Fibroblast of skin of abdomen (primary cell): ENCODE measurements around the gene FAM180A. TPM values are rescaled to one million over a fixed set of nuclear protein-coding genes. Genes with fewer than 3 reads are reported as not detected.
"Not testable (repeated sequence)": the region's sequence is repeated elsewhere in the genome, so short reads cannot be mapped to it uniquely, and the experiment has no call there.

Experiments
- DNase-seq: peaks from one replicate; pipeline ENCODE4 v3.0.0-alpha.2; 2013
- polyA plus RNA-seq, 2 experiments: library from polyadenylated mRNA; unstranded; fragments of 120-200 nt; gene quantifications; one replicate each; pipeline ENCODE4 v1.2.1, GENCODE V29; 2013; ENCODE audit not compliant: insufficient read length in 2 of 2

FAM180A gene
- polyA plus RNA-seq (2013, experiment 1 of 2; ENCODE audit: insufficient read length) = 2.6 TPM
- 2.2 TPM for polyA plus RNA-seq (2013, experiment 2 of 2; ENCODE audit: insufficient read length)

- DNase-seq = peak; percentile 84
Observed at GRCh38 chr7:135748770-135749169, at the start of gene FAM180A. Gene FAM180A (minus strand): TSS chr7:135748813. CDS start chr7:135748580, 233 bp downstream.

- no peak for DNase-seq
Observed at GRCh38 chr7:135798095-135798494, 49.5 kb upstream of the FAM180A start.

- DNase-seq = no peak
Observed at GRCh38 chr7:135795846-135796570, 47.4 kb upstream of the FAM180A start.

- no peak for DNase-seq
Observed at GRCh38 chr7:135793841-135794240, 45.2 kb upstream of the FAM180A start.

- DNase-seq = no peak
Observed at GRCh38 chr7:135792866-135793265, 44.3 kb upstream of the FAM180A start.

- no peak for DNase-seq
Observed at GRCh38 chr7:135792363-135792668, 43.7 kb upstream of the FAM180A start.

GRCh38 chr7:135791543-135792362 lies 43.1 kb upstream of the FAM180A start:
- peak; percentile 31 for DNase-seq

GRCh38 chr7:135790371-135790977 lies 41.9 kb upstream of the FAM180A start:
- DNase-seq = no peak

GRCh38 chr7:135789956-135790355 lies 41.3 kb upstream of the FAM180A start:
- DNase-seq = no peak

- no peak for DNase-seq
Observed at GRCh38 chr7:135789431-135789830, 40.8 kb upstream of the FAM180A start.

- DNase-seq = no peak
Observed at GRCh38 chr7:135786911-135787310, 38.3 kb upstream of the FAM180A start.

- no peak for DNase-seq
Observed at GRCh38 chr7:135785065-135785464, 36.5 kb upstream of the FAM180A start.

GRCh38 chr7:135784013-135784412 lies 35.4 kb upstream of the FAM180A start:
- DNase-seq = no peak

GRCh38 chr7:135782801-135783200 lies 34.2 kb upstream of the FAM180A start:
- no peak for DNase-seq

- DNase-seq = no peak
Observed at GRCh38 chr7:135782377-135782776, 33.8 kb upstream of the FAM180A start.

GRCh38 chr7:135777626-135778398 lies 29.2 kb upstream of the FAM180A start:
- DNase-seq = no peak

- not testable (repeated sequence) for DNase-seq
Observed at GRCh38 chr7:135775915-135776314, 27.3 kb upstream of the FAM180A start.

- DNase-seq = no peak
Observed at GRCh38 chr7:135775230-135775629, 26.6 kb upstream of the FAM180A start.

- DNase-seq = peak; percentile 71
Observed at GRCh38 chr7:135774284-135774683, 25.7 kb upstream of the FAM180A start.

GRCh38 chr7:135773464-135773863 lies 24.9 kb upstream of the FAM180A start:
- no peak for DNase-seq

- DNase-seq = peak; percentile 40
Observed at GRCh38 chr7:135772639-135773222, 24.1 kb upstream of the FAM180A start.

GRCh38 chr7:135771961-135772638 lies 23.5 kb upstream of the FAM180A start:
- DNase-seq = peak; percentile 87
